NOMO-1 treated with DMSO at 0.1 percent for 48 hours (cell line): ENCODE data around the gene RNF220.

ENCODE experiments used
- DNase-seq: peaks from one replicate; lab custom pipeline; 2025; ENCODE audit not compliant: unreplicated experiment; lab: John Stamatoyannopoulos, UW

The RNF220 gene

DNA sequence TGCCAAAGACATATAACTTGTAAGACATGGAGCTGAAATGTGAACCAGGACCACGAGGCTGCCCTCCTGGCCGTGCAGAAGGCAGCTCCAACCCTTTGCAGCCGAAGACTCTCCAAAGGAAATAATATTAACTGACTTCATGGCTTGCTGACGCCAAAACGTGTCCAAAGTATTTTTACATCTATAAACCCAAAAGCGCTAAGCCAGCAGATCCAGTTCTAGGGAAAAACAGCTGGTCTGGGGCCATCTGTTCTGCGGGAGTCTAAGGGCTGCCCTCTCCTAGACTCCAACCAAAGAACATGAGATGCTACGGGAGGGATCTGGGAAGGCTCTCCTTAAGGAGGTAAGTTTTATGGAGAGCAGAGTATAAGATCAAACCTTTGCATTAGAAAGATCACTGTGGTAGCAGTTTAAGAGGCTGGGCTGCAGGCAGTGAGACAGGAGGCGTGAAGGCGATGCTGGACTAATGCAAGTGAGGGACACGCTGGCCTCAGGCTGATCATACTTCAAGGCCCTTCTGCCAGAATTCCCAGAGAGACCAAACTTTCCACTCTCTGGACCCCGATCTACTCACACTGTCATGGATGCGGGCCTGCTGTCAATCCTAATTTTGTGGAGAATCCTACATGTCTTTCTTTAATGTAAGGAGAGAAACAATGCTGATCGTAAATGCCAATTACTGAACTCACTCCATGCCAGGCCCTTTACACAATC, 268.1 kb downstream of the RNF220 start:
- no peak for DNase-seq

DNA sequence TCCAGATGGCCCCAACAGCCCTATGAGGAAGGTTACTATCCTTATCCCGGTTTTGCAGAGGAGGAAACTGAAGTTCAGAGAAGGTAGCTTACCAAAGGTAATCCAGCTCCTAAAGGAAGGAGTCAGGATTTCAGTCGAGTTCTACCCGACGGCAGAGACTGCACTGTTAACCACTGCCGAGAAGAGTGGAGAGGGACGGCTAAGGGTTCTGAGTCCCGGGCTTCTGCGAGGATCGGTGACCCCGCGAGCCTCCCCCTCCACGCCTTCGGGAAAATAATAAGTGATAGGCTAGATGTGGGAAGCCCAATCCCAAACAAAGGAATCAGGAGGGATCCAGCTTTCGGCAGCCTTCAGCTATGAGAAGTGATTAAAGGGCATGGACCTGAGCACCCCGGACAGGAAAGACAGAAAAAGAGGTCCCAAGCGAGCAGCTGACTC, 268.6 kb downstream of the RNF220 start:
- DNase-seq: no peak

DNA sequence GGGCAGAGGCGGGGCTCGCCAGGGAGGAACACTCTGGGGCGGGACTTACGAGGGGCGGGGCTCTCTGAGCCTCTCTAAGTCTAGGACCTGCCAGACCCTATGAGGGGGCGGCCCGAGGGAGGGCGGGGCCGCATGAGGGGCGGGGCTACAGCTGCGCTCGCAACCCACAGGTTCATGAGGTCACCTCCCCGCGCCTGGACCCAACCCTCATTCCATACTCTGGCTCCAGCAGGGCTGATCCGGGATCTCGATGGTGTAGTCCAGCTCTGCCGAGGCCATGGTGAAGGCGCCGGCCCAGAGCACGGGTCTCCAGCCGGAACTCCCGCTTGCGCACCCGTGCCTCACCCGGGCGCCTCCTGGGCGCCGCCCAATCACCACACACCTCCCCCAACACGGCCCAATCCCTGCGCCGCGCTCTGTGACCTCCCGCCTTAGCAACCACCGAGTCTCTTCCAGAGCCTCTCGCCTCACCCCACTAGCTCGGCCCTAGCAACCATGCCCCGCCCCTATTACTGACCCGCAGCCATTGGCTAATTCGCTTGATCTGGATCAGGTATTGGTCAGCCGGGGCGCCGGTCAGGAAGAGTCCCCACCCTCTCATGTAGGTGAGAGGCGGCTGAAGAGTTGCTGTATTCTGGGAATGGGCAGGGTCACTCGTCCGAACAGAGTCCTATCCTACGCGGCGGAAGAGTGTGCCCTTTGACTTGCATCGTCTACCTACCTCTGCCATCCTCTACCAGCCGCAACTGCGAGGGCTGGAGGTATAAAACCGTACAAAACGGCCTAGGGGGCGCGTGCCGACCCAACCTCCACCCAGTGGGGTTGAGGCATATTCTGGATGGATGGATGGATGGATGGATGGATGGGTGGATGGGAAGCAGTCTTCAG, 269.3 kb downstream of the RNF220 start, which contains the start of the genes ARMH1 and TMEM53:
ARMH1 (plus strand) TSS at position 602 of the 888 bp plus-strand sequence. CDS start 14,984 bp downstream, outside the sequence.
TMEM53 (minus strand) TSS at position 369 of the 888 bp plus-strand sequence; CDS start at position 279, 90 bp downstream.
- DNase-seq: peak; percentile 99

DNA sequence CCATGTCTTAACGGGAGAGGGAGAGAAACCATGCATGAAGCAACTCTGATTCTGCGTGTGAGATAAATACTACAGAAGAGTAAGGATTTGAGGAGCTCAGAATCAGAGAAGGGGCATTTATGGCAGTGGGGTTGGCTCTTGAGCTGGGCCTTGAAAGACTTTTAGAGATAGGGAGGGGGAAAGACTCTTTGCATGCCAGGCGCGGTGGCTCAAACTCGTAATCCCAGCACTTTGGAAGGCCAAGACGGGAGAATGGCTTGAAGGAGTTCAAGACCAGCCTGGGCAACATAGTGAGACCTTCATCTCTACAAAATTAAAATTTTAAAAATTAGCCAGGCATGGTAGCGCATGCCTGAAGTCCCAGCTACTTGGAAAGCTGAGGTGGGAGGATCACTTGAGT, 270.1 kb downstream of the RNF220 start:
- no peak for DNase-seq

DNA sequence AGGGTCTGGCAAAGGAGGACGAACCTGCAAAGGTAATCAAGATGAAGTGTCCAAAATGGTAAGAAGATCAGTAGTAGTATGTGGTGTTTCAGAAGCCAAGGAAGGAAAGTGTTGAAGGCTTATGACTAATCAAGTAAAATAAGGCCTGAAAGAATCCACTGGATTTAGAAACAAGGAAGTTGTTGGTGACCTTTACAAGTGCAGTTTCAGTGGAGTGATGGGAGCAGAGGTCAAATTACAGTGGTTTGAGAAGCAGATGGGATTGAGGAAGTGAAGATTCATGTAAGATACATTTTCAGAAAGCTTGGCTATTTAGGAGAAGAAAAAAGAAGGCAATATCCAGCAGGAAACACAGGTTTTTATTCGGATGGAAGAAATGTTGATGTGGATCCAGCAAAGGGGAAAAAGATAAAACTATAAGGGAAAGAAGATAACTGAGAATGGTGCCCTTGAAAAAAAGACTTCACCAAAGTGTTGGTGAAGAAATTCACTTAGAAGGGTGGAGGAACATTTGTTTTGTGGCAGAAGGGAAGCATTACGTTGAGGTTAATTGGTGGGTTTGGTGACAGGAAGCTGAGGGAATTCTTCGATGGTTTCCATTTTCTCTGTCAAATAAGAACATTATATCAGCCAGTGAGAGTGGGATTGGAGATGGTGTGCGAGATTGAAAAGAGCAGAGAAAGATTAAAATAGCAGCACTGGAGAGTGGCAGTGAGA, 271.6 kb downstream of the RNF220 start:
- peak; percentile 99 for DNase-seq

DNA sequence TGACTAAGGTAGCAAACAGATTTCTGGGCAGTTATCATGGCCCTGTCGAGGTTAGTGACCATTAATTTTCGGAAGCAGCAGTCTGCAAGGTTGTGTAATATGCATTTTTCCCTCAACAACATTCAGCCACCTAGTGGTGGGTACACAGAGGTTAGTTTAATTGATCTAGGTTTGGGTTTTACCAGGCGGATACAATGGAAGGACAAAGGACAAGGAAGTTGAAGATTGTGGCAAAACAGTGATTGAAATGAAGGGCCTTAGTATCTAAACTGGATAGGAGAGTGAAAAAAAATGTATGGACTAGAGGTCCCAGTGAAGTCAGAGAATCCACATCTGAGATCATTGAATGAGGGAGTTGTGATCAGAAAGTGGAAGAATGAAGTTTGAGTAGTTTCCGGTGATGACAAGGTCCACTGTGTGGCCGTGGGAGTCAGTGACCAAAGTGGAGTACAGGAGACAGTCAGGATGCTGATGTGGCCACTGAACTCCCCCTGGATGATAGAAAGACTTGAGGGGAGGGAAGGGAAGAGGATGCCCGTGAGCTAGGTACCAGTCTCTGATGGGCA, 272.2 kb downstream of the RNF220 start:
- DNase-seq: peak; percentile 81

DNA sequence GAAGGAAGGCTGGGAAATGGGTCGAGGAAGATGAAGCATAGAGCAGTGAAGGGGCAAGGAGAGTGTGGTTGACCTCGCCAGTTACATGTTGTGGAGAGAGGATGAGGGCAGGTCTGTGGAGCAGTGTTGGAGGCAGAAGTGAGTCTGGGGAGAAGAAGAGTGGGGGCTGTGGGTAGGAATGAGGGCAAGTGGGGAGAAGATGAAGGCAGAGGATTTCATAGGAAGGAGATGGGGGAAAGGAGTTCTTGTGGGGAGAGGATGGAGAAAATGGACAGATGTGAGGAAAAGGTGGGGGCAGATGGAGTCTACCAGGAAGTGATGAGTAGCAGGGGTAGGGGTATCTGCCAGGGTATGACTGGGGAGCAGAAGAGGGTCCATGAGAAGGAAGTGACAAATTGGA, 273.1 kb downstream of the RNF220 start:
- DNase-seq: no peak

DNA sequence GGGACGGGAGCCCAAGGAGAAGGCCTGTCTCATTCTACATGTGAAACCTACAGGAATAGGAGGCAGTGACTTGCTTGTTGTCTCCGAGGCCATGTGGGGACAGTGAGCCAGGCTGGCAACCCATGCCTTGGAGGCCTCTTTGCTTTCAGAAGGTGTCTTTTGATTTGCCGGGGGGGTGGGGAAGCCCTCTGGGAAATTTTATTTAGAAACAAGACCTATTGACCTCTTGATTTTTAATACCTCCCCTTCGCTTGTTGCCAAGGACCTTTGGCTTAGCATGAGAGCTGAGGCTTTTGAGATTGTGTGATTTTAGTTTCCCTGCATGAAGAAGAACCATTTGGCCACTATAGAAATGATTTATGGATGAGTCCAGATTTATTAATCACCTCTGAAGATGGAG, 273.6 kb downstream of the RNF220 start:
- DNase-seq: no peak

DNA sequence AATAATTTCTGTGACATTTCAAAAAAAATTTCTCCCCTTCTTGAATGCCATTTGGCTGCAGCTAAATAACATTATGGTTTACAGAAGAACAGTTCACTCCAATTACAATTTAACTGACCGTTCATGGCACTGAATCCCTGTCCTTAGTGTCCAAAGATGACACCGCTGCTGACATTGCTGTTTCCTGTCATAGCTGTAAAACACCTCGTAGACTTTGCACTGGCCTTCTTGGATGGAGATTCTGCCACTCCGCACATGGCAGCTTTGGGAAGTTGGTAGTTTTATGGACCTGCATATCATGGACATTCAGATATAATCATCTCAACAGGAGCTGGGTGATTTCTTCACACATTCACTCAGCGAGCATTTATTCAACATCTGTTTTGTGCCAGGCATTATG, 274.4 kb downstream of the RNF220 start:
- DNase-seq: no peak

DNA sequence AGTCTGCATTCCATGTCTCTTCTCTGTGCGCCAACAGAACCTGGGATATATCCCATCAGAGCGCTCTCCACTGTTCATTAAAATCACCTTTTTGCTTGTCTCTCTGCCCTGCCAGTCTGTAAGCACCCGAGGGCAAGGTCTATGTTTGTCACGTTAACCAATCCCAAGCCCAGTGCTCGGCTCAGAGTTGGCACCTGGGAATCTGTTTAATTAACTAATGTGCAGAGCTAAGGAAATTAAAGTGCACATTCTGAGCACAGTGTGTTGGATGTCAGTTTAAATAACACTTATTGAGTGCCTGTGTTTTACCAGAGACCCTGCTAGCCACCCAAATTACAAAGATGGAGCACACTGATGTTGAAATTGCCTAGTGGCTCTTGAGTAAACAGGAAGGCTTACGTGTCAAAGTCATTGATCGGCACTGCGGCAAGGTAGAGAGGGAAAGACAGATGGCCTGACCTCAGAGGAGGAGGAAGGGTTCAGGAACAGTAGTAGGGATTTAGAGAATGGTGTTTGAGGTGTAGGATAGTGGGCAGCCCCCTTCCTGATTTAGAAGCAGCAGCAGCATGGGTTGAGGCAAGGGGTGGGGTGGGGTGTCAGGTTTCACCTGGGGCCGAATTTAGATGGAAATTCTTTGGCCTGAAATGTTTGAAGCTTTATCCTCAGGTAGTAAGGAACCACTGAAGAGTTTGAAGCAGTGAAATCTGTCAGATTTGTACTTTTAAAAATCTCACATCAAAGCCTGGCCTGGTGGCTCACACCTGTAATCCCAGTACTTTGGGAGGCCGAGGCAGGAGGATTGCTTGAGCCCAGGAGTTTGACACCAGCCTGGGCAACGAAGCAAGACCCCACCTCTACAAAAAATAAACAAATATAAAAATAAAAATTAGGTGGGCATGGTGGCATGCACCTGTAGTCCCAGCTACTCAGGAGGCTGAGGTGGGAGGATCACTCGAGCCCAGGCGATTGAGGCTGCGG, 277.1 kb downstream of the RNF220 start:
- DNase-seq: peak; percentile 65

DNA sequence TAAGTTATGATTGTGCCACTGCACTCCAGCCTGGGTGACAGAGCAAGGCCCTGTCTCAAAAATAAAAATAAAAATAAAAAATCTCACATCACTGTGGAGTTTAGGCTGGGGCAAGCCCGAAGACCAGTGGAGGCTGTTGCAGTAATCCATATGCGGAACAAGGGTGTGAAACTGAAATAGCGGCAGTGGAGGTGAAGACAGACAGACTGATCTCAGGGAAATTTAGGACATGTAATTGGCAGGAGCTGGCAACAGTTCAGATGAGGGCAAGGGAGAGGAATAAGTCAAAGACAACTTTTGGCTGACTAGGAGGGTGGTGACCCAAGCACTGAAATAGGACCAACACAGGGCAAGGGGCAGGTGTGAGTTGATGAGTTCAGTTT, 277.8 kb downstream of the RNF220 start:
- DNase-seq: peak; percentile 82

DNA sequence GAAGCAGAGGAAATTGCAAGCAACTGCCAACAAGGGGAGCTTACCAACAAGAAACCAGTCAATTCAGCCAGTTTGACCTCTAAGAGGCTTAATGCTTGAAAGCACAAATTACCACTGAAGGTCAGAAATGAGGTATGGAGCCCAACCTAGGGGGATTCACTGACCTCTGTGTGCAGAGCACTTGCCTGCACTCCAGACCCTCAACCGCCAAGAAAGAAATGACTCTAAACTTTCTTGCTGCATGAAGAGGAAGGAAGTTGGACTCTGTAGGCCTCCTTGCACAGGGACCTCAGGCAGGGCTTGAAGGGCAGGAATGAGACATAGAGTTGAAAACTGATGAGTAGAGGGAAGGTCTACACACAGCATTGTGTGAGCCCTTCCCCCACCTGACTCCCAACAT, 279.5 kb downstream of the RNF220 start:
- peak; percentile 73 for DNase-seq

DNA sequence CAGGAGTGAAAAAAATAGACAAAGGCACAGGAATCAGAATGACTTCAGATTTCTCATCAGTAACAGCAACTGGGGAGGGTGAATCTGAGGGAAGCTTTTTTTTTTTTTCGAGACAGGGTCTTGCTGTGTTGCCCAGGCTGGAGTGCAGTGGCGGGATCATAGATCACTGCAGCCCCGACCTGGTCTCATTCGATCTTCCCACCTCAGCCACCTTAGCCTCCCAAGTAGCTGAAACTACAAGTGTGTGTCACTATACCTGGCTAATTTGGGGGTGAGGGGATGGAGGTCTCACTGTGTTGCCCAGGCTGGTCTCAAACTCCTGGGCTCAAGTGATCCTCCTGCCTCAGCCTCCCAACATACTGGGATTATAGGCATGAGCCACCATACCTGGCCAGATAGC, 280.2 kb downstream of the RNF220 start:
- DNase-seq: no peak

DNA sequence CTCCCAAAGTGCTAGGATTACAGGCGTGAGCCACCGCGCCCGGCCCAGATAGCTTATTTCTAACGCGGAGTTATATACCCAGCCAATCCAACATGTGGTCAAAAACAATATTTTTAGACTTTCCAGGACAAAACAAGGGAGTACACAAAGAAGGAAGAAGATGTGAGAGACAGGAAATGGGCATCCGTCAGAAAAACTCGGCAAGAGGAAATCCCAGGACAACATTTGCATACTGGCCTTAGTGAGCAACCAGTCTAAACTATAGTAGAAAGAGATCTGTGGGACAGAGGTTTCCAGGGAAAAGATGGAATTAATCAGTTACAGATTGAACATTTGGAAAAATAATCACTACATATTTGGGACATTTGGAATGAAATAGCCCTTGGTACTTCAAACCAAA, 280.8 kb downstream of the RNF220 start:
- no peak for DNase-seq

DNA sequence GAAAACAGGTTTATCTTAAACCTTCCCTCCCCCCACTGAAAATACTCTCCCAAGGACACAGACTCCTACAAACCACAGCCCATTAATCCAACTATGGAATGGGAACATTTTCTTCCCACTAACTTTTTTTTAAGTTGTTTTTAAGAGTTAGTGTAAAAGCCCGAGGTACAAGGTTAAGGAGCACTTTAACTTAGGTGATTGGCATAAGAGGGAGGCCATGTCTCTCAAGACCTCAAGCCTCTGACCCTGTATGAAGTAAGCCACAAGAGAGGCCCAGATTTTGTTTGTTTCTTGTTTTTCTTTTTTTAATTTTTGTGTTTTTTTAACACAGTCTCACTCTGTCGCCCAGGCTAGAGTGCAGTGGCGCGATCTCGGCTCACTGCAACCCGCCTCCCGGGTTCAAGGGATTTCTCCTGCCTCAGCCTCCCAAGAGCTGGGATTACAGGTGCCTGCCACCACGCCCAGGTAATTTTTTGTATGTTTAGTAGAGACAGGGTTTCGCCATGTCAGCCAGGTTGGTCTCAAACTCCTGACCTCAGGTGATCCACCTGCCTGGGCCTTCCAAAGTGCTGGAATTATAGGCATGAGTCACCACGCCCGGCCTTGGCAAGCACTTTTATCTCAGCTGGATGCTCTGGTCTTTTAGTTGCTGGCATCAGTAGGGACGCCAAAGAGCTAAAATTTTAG, 283.8 kb downstream of the RNF220 start:
- DNase-seq: no peak

DNA sequence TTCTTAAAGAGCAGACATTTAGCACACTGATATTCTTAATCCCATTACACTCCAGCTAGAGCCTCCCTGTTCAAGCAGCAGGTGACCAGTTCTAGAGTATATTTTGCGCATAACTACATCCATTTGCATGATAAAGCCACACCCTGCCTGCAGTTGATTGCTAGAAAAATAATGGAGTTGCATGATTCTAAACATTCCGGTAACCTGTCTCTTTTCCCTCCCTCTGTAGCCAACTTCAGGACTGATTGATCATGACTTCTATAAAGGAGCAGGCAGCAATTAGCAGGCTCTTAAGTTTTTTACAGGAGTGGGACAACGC, 284.4 kb downstream of the RNF220 start:
- no peak for DNase-seq

DNA sequence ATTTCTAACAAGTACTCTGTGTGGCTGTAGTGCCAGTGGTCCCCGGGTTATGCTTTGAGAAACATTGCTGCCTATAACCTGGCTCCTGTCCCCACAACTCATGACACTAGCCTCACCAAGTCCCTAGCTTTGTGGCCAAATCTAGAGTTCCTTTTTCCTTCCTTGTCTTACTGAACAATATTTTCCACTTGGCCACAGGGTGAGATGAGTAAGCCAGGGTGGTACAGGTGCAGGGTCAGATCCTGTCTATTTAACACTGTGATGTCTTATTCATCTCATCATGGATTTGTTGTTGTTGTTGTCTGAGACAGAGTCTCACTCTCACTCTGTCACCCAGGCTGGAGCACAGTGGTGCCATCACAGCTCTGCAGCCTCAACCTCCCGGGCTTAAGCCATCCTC, 288.1 kb downstream of the RNF220 start:
- DNase-seq: peak; percentile 32

DNA sequence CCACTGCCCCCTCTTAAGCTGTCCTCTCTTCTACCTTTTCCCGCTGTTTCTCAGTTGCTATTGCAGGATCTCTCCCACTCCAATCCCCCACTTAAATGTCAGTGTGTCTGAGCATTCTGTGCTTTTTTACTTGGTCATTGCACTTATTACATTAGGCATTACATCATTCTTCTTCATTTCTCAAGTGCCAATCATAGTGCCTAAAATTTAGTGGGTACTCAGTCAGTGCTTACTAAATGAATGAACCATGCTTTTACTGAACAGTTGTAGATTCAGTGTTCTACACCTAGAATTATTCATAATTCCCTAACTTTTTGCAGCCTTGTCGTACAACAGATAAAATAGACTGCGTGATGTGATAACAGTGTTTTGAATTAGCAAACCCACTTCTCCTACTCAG, 288.8 kb downstream of the RNF220 start:
- DNase-seq: peak; percentile 10

DNA sequence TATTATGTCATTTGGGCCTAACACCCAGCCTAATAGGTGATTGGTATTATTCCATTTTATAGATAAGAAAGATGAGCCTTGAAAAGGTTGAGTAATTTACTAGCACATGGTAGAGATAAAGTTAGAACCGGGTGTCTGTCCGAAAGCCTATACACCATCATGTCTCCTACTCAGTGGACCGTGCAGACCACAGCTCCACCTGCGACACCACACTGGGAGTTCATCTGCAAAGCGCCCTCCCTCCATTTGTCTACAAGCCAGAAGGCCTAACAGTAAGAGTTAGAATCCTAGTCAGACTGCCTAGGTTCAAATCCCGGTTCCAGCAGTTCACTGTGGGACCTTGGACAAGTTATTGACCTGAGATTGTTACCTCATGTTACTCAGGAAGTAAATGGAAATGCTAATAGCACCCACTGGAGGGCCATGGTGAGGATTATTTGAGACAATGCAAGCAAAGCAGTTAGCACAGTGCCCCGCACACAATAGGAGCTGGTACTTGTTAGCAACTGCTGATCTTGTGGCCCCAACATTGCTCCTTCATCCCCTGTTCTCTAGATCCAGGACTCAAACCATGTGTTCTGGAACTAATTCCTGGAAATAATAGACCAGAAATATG, 289.9 kb downstream of the RNF220 start:
- no peak for DNase-seq
